ENCODE data around the gene PACS1. TPM values are rescaled to one million over a fixed set of nuclear protein-coding genes. Genes with fewer than 3 reads are reported as not detected.

Gene PACS1
- total RNA-seq, 1 donor from 2014 or later: 86.9 TPM

DNA sequence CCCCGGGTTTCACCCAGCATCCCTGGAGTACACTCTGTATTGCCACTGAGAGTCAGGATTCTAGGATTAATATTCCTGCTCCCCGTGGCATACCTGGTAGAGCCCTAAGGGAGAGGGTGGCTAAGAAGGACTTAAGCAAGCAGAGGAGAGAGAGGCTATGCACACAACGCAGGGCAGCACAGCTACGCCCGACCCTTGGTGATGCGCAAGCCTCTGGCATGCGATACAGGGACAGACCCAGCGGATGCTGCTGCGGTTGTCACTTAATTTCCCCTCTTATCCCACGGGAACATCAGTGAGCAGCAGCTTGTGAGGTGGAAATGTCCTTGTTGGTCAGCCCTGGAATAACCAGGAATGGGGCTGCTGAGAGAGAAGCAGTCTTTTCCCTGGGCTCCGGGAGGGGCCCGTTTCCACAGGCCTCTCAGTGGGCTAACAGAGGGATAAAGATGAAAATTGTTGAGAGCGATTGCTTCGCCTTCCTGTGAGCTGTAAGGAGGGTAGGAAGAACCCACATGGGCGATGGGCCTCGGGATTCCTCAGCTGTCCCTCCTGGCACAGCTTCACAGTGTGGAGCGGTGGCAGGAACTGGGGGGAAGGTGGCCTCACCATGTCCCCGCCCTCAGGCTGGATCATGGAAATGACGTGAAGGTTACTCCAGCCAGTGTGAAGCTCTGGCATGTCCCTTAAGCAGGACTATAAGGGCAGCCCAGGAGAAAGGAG is 149.9 kb downstream of the PACS1 start:
- no peaks in the 10 kb centered on the region for H3K9me3 ChIP-seq (ENCODE audit: insufficient read depth, low read depth, low read length)

DNA sequence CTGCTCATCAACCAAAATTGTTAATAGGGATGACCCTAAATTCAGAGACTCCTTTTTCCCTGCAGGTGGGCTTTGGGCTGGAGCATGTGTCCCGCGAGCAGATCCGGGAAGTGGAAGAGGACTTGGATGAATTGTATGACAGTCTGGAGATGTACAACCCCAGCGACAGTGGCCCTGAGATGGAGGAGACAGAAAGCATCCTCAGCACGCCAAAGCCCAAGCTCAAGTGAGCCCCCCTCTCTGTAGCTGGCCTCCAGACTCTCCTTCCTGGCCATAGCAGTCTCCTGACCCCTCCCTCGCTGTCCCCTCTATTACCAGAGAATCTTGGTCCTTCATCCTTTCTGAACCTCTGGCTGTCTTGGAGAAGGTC is 150.5 kb downstream of the PACS1 start:
- no peak overlapping the region for H3K4me3 Mint-ChIP-seq (ENCODE audit: unreplicated experiment)
- no peak overlapping the region for H3K4me2 ChIP-seq (ENCODE audit: low read length)
- no peak for TF ChIP-seq EZH2 (IDR thresholded peaks at IDR 0.05; ENCODE audit: insufficient read depth, low read length)
- TF ChIP-seq, protein P1, sequence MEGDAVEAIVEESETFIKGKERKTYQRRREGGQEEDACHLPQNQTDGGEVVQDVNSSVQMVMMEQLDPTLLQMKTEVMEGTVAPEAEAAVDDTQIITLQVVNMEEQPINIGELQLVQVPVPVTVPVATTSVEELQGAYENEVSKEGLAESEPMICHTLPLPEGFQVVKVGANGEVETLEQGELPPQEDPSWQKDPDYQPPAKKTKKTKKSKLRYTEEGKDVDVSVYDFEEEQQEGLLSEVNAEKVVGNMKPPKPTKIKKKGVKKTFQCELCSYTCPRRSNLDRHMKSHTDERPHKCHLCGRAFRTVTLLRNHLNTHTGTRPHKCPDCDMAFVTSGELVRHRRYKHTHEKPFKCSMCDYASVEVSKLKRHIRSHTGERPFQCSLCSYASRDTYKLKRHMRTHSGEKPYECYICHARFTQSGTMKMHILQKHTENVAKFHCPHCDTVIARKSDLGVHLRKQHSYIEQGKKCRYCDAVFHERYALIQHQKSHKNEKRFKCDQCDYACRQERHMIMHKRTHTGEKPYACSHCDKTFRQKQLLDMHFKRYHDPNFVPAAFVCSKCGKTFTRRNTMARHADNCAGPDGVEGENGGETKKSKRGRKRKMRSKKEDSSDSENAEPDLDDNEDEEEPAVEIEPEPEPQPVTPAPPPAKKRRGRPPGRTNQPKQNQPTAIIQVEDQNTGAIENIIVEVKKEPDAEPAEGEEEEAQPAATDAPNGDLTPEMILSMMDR (IDR thresholded peaks at IDR 0.05; ENCODE audit: insufficient read depth, low read depth, low read length): no peak
- no peak overlapping the region for H3K27ac ChIP-seq (ENCODE audit: low read depth, low read length)
- no peaks in the 10 kb centered on the region for H3K27me3 ChIP-seq (ENCODE audit: insufficient read depth, low read length)
- H4K20me1 ChIP-seq (ENCODE audit: insufficient read depth, low read length): peaks cover 9% of the 10 kb centered on the region
- no peak overlapping the region for H3K4me3 ChIP-seq (ENCODE audit: insufficient read depth, low read depth, low read length)
- no peaks in the 10 kb centered on the region for H3K9me3 Mint-ChIP-seq (ENCODE audit: unreplicated experiment)
- H2AFZ ChIP-seq (ENCODE audit: low read depth, low read length): no peak overlapping the region
- H3K36me3 ChIP-seq (ENCODE audit: insufficient read depth, low read length): peaks cover 32% of the 10 kb centered on the region
- DNase-seq (ENCODE audit: low read depth) (no peak), FAIRE-seq (no peak)
- no peak overlapping the region for H3K27ac Mint-ChIP-seq (ENCODE audit: unreplicated experiment)
- H3K4me1 Mint-ChIP-seq (ENCODE audit: low read depth, unreplicated experiment): peaks cover 5% of the 10 kb centered on the region
- H3K79me2 ChIP-seq (ENCODE audit: insufficient read depth, low read length): no peaks in the 10 kb centered on the region
- H3K9ac ChIP-seq (ENCODE audit: low read length): no peak overlapping the region
- H3K9me3 ChIP-seq (ENCODE audit: insufficient read depth, low read depth, low read length): no peaks in the 10 kb centered on the region
- H3K36me3 Mint-ChIP-seq (ENCODE audit: low read depth, unreplicated experiment): peaks cover 27% of the 10 kb centered on the region
- no peaks in the 10 kb centered on the region for H3K4me1 ChIP-seq (ENCODE audit: insufficient read depth, low read length)
- H3K27me3 Mint-ChIP-seq (ENCODE audit: low read depth, unreplicated experiment): no peaks in the 10 kb centered on the region

More for the DNA sequence above, 149.9 kb downstream of the PACS1 start:
- no peaks in the 10 kb centered on the region for H3K27me3 ChIP-seq (ENCODE audit: insufficient read depth, low read length)
- H3K36me3 ChIP-seq (ENCODE audit: insufficient read depth, low read length): peaks cover 32% of the 10 kb centered on the region
- H3K79me2 ChIP-seq (ENCODE audit: insufficient read depth, low read length): no peaks in the 10 kb centered on the region
- peaks cover 9% of the 10 kb centered on the region for H4K20me1 ChIP-seq (ENCODE audit: insufficient read depth, low read length)
- no peak overlapping the region for H3K9ac ChIP-seq (ENCODE audit: low read length)
- H3K4me3 ChIP-seq (ENCODE audit: insufficient read depth, low read depth, low read length): no peak overlapping the region
- DNase-seq (ENCODE audit: low read depth): no peak
- Mint-ChIP-seq H3K4me3 (ENCODE audit: unreplicated experiment) (no peak overlapping the region), H3K9me3 (ENCODE audit: unreplicated experiment) (no peaks in the 10 kb centered on the region), H3K27me3 (ENCODE audit: low read depth, unreplicated experiment) (no peaks in the 10 kb centered on the region), H3K4me1 (ENCODE audit: low read depth, unreplicated experiment) (peaks cover 5% of the 10 kb centered on the region), H3K27ac (ENCODE audit: unreplicated experiment) (no peak overlapping the region), H3K36me3 (ENCODE audit: low read depth, unreplicated experiment) (peaks cover 26% of the 10 kb centered on the region)
- H3K27ac ChIP-seq (ENCODE audit: low read depth, low read length): no peak overlapping the region
- H3K4me1 ChIP-seq (ENCODE audit: insufficient read depth, low read length): no peaks in the 10 kb centered on the region
- no peak for TF ChIP-seq EZH2 (IDR thresholded peaks at IDR 0.05; ENCODE audit: insufficient read depth, low read length)
- TF ChIP-seq, protein P1 (IDR thresholded peaks at IDR 0.05; ENCODE audit: insufficient read depth, low read depth, low read length): no peak
- no peak overlapping the region for H2AFZ ChIP-seq (ENCODE audit: low read depth, low read length)
- FAIRE-seq: no peak
- no peak overlapping the region for H3K4me2 ChIP-seq (ENCODE audit: low read length)

DNA sequence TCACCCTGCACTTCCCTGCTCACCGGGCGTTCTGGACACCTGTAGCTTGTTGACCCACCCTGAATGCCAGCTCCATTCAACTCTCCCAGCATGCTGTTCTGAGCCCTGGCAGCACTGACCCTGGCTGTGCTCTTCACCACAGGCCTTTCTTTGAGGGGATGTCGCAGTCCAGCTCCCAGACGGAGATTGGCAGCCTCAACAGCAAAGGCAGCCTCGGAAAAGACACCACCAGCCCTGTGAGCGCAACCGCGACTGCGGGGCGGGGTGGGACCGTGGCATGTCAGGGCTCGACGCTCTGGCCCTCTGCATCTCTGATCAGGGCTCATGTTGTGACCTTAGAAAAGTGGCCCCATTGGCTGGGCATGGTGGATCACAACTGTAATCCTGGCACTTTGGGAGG is 150.9 kb downstream of the PACS1 start:
- H3K27me3 Mint-ChIP-seq (ENCODE audit: low read depth, unreplicated experiment): no peaks in the 10 kb centered on the region
- H3K27ac Mint-ChIP-seq (ENCODE audit: unreplicated experiment): peak overlapping the region; percentile 75
- no peak overlapping the region for H3K4me3 Mint-ChIP-seq (ENCODE audit: unreplicated experiment)
- H2AFZ ChIP-seq (ENCODE audit: low read depth, low read length): no peak overlapping the region
- no peaks in the 10 kb centered on the region for H3K4me1 ChIP-seq (ENCODE audit: insufficient read depth, low read length)
- peaks cover 26% of the 10 kb centered on the region for H3K36me3 Mint-ChIP-seq (ENCODE audit: low read depth, unreplicated experiment)
- no peak overlapping the region for H3K4me3 ChIP-seq (ENCODE audit: insufficient read depth, low read depth, low read length)
- H3K4me2 ChIP-seq (ENCODE audit: low read length): no peak overlapping the region
- H3K27ac ChIP-seq (ENCODE audit: low read depth, low read length): no peak overlapping the region
- H3K9me3 Mint-ChIP-seq (ENCODE audit: unreplicated experiment): no peaks in the 10 kb centered on the region
- TF ChIP-seq, protein P1 (IDR thresholded peaks at IDR 0.05; ENCODE audit: insufficient read depth, low read depth, low read length): no peak
- no peak for TF ChIP-seq EZH2 (IDR thresholded peaks at IDR 0.05; ENCODE audit: insufficient read depth, low read length)
- no peaks in the 10 kb centered on the region for H3K79me2 ChIP-seq (ENCODE audit: insufficient read depth, low read length)
- H3K4me1 Mint-ChIP-seq (ENCODE audit: low read depth, unreplicated experiment): peaks cover 5% of the 10 kb centered on the region
- H3K9me3 ChIP-seq (ENCODE audit: insufficient read depth, low read depth, low read length): no peaks in the 10 kb centered on the region
- peaks cover 31% of the 10 kb centered on the region for H3K36me3 ChIP-seq (ENCODE audit: insufficient read depth, low read length)
- H3K27me3 ChIP-seq (ENCODE audit: insufficient read depth, low read length): no peaks in the 10 kb centered on the region
- H3K9ac ChIP-seq (ENCODE audit: low read length): no peak overlapping the region
- peaks cover 9% of the 10 kb centered on the region for H4K20me1 ChIP-seq (ENCODE audit: insufficient read depth, low read length)
- no peak for FAIRE-seq
- DNase-seq (ENCODE audit: low read depth): no peak

Measured in astrocyte (in vitro differentiated cells and primary cell).